Measurements from ENCODE around the gene RAPGEF5. TPM values are rescaled to one million over a fixed set of nuclear protein-coding genes. Genes with fewer than 3 reads are reported as not detected.

The RAPGEF5 gene
- total and polyA plus RNA-seq, 4 donors = 7.1 to 54.8 (median 13.0) TPM

- H3K27ac ChIP-seq (ENCODE audit: low read depth in 1 of 2, low read length in 2 of 2) = no peak overlapping the region
- 82% methylated on average over 10 of the region's 10 CpGs for WGBS
- H3K9ac ChIP-seq (ENCODE audit: low read depth in 1 of 2, low read length in 2 of 2) = no peak overlapping the region
- peaks cover 1 to 15% (median 8%) of the 10 kb centered on the region in 4 donors for H3K36me3 ChIP-seq (ENCODE audit: control insufficient read depth in 4 of 4, insufficient read depth in 3 of 4, low read depth in 1 of 4, low read length in 3 of 4)
- TF ChIP-seq TAF1 (conservative IDR thresholded peaks at IDR 0.05) (no peak), JUND (IDR thresholded peaks at IDR 0.05) (no peak), RXRA (IDR thresholded peaks at IDR 0.05) (no peak), FOXA1 (IDR thresholded peaks at IDR 0.05) (no peak), SP1 (IDR thresholded peaks at IDR 0.05) (no peak)
- TF ChIP-seq, protein P1, sequence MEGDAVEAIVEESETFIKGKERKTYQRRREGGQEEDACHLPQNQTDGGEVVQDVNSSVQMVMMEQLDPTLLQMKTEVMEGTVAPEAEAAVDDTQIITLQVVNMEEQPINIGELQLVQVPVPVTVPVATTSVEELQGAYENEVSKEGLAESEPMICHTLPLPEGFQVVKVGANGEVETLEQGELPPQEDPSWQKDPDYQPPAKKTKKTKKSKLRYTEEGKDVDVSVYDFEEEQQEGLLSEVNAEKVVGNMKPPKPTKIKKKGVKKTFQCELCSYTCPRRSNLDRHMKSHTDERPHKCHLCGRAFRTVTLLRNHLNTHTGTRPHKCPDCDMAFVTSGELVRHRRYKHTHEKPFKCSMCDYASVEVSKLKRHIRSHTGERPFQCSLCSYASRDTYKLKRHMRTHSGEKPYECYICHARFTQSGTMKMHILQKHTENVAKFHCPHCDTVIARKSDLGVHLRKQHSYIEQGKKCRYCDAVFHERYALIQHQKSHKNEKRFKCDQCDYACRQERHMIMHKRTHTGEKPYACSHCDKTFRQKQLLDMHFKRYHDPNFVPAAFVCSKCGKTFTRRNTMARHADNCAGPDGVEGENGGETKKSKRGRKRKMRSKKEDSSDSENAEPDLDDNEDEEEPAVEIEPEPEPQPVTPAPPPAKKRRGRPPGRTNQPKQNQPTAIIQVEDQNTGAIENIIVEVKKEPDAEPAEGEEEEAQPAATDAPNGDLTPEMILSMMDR (IDR thresholded peaks at IDR 0.05; ENCODE audit: low read depth, low read length, missing input control) = no peak
- no peaks in the 10 kb centered on the region for H3K9me3 ChIP-seq (ENCODE audit: control insufficient read depth in 4 of 4, low read length in 3 of 4)
- H3K4me3 ChIP-seq (ENCODE audit: low read depth in 1 of 3, low read length in 3 of 3) = no peak overlapping the region
- no peak for DNase-seq (ENCODE audit: low spot score)
- no peaks in the 10 kb centered on the region for H3K27me3 ChIP-seq (ENCODE audit: control insufficient read depth in 4 of 4, insufficient read depth in 4 of 4, low read length in 3 of 4)
- peaks cover 0 to 4% (median 0%) of the 10 kb centered on the region in 4 donors for H3K4me1 ChIP-seq (ENCODE audit: control insufficient read depth in 4 of 4, insufficient read depth in 4 of 4, low read length in 3 of 4)
Measured at GRCh38 chr7:22194658-22195273, 162.2 kb downstream of the RAPGEF5 start.

DNA sequence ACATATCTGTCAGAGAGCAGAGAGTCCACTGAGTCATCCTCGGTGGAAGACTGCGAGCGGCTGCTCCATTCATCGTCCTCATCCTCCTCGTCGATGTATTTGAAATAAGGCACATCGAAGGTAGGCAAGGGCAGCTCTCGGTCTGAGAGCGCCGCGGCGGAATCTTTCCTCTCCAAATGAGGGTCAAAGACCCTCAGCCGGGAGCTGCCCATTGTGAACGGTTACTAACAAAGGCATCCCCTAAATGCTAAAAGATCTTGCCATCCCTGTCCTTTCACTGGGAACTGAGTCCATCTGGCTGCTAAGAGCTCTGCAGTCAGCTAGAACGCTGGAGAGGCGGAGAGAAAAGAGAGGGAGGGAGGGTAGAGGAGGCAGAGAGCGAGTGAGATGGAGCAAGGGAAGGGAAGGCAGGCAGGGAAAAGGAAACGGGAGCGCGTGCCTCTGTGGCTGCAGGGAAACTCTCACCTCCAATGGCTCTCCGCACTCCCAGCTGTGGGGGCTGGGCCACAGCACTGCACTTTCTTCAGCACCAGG lies 163.4 kb downstream of the RAPGEF5 start:
- Histone ChIP-seq H3K4me1 (ENCODE audit: control insufficient read depth in 4 of 4, insufficient read depth in 4 of 4, low read length in 3 of 4) (peaks cover 0 to 4% (median 0%) of the 10 kb centered on the region in 4 donors), H3K9ac (ENCODE audit: low read depth in 1 of 2, low read length in 2 of 2) (no peak overlapping the region), H3K9me3 (ENCODE audit: control insufficient read depth in 4 of 4, low read length in 3 of 4) (no peaks in the 10 kb centered on the region), H3K27ac (ENCODE audit: low read depth in 1 of 2, low read length in 2 of 2) (no peak overlapping the region), H3K27me3 (ENCODE audit: control insufficient read depth in 4 of 4, insufficient read depth in 4 of 4, low read length in 3 of 4) (no peaks in the 10 kb centered on the region), H3K4me3 (ENCODE audit: low read depth in 1 of 3, low read length in 3 of 3) (no peak overlapping the region), H3K36me3 (ENCODE audit: control insufficient read depth in 4 of 4, insufficient read depth in 3 of 4, low read depth in 1 of 4, low read length in 3 of 4) (peaks cover 1 to 15% (median 8%) of the 10 kb centered on the region in 4 donors)
- TF ChIP-seq HNF4G (IDR thresholded peaks at IDR 0.05) (no peak), HNF4A (conservative IDR thresholded peaks at IDR 0.05) (no peak), FOXA2 (IDR thresholded peaks at IDR 0.05) (no peak), YY1 (IDR thresholded peaks at IDR 0.05) (no peak), NR2F2 (IDR thresholded peaks at IDR 0.05) (no peak), JUND (IDR thresholded peaks at IDR 0.05) (no peak), GABPA (IDR thresholded peaks at IDR 0.05 in 1 of 2, conservative IDR thresholded peaks at IDR 0.05 in 1 of 2) (no peak)
- TF ChIP-seq, protein P2, sequence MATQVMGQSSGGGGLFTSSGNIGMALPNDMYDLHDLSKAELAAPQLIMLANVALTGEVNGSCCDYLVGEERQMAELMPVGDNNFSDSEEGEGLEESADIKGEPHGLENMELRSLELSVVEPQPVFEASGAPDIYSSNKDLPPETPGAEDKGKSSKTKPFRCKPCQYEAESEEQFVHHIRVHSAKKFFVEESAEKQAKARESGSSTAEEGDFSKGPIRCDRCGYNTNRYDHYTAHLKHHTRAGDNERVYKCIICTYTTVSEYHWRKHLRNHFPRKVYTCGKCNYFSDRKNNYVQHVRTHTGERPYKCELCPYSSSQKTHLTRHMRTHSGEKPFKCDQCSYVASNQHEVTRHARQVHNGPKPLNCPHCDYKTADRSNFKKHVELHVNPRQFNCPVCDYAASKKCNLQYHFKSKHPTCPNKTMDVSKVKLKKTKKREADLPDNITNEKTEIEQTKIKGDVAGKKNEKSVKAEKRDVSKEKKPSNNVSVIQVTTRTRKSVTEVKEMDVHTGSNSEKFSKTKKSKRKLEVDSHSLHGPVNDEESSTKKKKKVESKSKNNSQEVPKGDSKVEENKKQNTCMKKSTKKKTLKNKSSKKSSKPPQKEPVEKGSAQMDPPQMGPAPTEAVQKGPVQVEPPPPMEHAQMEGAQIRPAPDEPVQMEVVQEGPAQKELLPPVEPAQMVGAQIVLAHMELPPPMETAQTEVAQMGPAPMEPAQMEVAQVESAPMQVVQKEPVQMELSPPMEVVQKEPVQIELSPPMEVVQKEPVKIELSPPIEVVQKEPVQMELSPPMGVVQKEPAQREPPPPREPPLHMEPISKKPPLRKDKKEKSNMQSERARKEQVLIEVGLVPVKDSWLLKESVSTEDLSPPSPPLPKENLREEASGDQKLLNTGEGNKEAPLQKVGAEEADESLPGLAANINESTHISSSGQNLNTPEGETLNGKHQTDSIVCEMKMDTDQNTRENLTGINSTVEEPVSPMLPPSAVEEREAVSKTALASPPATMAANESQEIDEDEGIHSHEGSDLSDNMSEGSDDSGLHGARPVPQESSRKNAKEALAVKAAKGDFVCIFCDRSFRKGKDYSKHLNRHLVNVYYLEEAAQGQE (IDR thresholded peaks at IDR 0.05) = no peak
- WGBS = 78% methylated on average over 21 of the region's 21 CpGs
- no peak for DNase-seq (ENCODE audit: low spot score)

DNA sequence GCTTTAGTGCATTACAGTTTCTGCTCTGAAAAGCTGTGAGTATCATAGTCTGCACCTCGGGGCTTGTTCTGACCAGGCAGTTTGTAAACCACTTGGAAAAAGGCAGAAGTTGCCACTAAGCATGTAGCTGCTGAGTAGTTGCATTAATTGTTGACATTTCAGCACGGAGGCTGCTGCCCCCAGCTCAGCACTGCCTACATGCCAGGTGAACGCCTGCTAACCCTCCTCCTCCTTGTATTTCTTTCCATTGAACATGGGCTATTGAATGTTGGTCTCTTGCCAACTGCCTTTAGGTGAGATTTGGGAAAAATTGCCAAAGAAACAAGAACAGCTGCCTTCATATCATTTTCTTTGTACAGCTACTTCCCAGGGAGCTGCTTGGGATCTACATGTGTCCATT lies 164.2 kb downstream of the RAPGEF5 start:
- 74% methylated on average over 3 of the region's 3 CpGs for WGBS
- no peak for TF ChIP-seq RAD21 (IDR thresholded peaks at IDR 0.05)
- Histone ChIP-seq H3K27me3 (ENCODE audit: control insufficient read depth in 4 of 4, insufficient read depth in 4 of 4, low read length in 3 of 4) (no peaks in the 10 kb centered on the region), H3K4me3 (ENCODE audit: low read depth in 1 of 3, low read length in 3 of 3) (no peak overlapping the region), H3K9ac (ENCODE audit: low read depth in 1 of 2, low read length in 2 of 2) (no peak overlapping the region), H3K27ac (ENCODE audit: low read depth in 1 of 2, low read length in 2 of 2) (no peak overlapping the region), H3K4me1 (ENCODE audit: control insufficient read depth in 4 of 4, insufficient read depth in 4 of 4, low read length in 3 of 4) (peaks cover 0 to 3% (median 0%) of the 10 kb centered on the region in 4 donors), H3K36me3 (ENCODE audit: control insufficient read depth in 4 of 4, insufficient read depth in 3 of 4, low read depth in 1 of 4, low read length in 3 of 4) (peaks cover 2 to 18% (median 9%) of the 10 kb centered on the region in 4 donors), H3K9me3 (ENCODE audit: control insufficient read depth in 4 of 4, low read length in 3 of 4) (no peaks in the 10 kb centered on the region)
- DNase-seq (ENCODE audit: low spot score) = no peak
